ENCODE data around the gene CERS4.

DNA sequence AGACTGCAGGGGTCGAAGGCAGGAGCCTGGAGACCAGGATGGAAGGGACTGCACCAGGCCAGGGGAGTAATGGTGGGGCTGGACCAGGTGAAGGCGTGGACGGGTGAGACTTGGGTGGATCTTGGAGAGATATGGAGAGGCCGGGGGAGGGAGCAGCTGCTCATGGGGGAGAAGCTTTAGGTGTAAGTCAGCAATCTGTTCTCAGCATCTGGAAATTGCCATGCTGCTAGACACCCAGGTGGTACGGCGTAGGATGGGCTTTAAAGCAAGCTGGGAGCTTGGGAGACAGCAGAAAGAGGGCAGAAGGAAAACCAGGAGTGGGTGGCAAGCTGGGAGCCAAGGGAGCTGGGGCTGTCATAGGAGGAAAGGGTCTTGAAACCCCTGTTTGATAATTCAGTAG is 3.0 kb downstream of the CERS4 start:
- TF ChIP-seq POLR2AphosphoS5 (IDR thresholded peaks at IDR 0.05; ENCODE audit: low read depth, low read length) (no peak), POLR2A (IDR thresholded peaks at IDR 0.05; ENCODE audit: low read depth, low read length) (no peak), SPI1 (IDR thresholded peaks at IDR 0.05; ENCODE audit: low read depth, low read length) (no peak), TAF1 (IDR thresholded peaks at IDR 0.05; ENCODE audit: low read depth, low read length) (no peak), POU2F2 (IDR thresholded peaks at IDR 0.05; ENCODE audit: low read depth, low read length) (no peak)
